CD4-positive, alpha-beta T cell treated with Interleukin-15 for 1 hour (primary cell): ENCODE measurements around the gene CTSW.
A peak's percentile ranks its signal among the peaks of the same experiment; 100 is the strongest.

Experiments
- DNase-seq: peaks from one replicate; pipeline ENCODE4 v3.0.0-alpha.2; 2020

Gene CTSW

DNA sequence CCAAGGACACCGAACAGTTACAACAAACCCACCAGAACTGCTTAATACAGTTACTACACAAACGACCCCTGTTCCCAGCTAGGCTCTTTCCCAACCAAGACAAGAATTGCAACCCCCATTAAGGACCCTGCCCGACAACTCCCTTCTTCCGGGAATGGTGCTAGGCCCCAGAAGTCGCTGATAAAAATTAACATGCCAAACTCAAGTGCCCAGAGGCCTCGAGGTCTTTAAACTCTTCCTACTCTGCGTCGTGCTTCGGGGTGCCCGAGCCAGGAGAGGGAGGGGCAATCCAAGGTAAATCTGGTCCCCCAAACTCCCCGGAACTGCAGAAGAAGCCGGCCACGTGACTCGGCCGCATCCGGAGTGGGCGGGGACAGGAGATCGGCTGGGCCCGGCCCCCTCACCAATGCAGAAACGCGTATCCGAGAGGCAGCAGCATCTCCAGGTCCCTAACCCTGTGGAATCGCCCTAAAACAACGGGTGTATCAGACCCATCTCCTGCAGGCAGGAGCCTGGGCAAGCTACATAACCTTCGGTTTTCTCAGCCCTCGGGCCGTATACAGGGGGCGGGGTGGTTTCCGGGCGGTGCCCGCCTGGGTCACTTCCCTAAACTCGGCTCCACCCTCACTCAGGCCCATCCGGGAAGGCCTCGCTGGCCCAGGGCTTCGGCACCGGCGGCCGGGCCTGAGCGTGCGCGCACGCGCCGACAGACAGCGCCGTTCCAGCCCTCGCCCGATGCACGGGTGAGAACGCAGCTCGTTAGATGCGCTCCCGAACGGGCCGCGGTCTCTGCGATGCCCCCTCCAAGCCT is 22.7 kb upstream of the CTSW start:
- DNase-seq = peak; percentile 84

DNA sequence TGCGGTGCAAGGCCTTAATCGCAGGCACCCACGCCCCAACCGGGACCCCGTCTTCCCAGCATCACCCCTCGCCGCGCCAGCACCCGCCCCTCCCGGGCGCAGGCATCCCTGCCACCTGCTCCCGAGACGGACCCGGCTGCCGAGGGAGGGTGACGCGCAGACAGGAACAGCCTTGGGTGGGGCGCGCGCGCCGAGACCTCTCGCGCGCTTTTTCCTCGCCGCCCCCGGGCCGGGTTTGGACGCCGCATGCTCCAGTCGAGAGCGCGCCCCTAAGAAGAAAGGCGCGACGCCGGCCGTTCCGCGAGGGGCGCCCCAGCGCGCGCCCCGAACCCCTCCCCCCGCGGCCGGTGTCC is 22.2 kb upstream of the CTSW start:
- peak; percentile 29 for DNase-seq

DNA sequence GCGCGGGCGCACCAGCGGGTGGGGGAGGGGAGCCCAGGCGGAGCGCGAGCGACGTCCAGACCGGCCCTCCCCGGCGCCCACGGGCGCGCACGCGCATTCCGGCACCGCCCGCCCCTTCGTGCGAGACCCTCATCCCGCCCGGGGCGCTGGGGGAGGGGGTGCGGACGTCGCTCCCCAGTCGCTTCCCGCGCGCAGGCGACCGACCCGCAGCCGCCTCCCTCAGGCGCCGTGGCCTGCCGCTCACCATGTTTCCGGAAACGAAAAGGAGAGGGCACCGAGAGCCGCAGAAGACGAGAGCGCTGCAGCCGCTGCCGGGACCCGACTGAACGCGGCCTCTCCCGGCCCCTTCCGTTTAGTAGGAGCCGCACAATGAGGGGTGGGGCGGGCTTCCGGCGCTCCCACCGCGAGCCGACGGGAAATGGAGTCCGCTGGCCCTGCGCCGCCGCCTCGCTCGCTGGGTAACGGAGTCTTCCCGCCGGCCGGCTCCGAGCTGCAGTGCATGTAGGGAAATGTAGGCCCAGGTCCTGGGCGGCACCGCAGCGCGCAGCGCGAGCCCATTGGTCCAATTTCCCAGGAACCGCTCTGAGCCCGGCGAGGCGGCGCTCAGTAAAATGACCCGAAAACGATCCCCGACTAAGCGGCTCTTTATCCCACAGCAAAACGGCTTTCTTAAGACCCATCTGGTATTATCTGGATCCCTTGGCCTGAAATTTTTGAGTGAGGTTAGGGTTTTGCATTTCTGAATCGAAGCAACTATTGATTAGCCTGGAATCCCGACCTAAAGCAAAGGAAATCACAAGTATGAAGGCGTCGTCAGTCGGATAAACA is 21.6 kb upstream of the CTSW start, which contains the start of gene CFL1:
Gene CFL1 (minus strand): TSS at position 328 of the 828 bp plus-strand sequence. CDS start 81 bp downstream, at position 247.
- peak; percentile 98 for DNase-seq

DNA sequence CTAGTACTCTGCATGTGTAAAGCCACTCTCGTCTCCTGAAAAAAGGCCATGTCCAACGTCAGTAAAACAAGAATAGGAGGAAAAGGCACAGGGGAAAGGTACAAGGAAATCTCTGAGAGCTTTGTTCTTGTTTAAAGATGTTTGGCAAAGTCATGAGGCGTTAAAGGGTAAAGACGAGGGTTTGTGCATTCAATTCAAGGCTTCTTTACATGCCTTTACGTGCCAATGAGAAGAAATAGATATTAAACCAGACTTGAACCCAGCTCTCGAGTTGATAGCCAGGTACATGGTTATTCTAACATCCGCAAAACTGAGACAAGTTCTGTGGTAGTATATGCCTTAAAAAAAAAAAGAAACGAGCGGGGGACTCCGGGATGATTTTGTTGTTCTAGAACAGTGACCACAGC is 21.0 kb upstream of the CTSW start:
- no peak for DNase-seq

DNA sequence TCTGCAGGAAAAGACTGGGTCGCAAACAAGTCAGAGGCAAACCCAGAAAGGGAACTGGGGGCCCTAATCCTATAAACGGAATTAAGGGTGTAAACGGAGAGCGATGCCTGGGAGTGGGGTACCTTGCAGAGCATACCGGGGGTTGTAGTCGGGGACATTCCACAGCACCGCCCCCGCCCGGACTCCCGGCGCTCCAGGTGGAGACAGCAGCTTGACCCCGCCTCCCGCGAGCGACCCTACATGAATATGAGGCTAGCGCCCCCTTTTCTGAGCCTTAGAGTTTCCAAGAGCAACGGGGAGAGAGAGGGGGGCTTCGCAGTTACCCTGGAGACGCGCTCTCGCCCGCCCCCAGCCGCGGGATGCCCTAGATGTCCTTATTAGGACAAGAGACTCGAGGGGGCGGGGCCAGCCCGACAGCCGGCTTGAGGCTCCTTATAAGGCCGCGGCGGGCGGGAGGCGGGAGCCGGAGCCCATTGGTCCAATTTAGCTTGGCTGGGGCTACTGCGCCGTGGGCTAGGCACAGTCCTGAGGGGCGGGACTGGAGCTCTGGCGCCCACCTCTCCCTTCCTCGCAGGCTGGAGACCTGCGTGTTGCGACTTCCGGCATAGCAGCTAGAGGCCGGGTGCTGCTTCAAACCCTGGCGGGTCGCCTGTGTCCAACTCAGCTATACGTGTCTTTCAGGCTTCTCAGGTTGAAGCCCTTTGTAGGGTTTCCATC is 20.4 kb upstream of the CTSW start:
- DNase-seq = peak; percentile 98

DNA sequence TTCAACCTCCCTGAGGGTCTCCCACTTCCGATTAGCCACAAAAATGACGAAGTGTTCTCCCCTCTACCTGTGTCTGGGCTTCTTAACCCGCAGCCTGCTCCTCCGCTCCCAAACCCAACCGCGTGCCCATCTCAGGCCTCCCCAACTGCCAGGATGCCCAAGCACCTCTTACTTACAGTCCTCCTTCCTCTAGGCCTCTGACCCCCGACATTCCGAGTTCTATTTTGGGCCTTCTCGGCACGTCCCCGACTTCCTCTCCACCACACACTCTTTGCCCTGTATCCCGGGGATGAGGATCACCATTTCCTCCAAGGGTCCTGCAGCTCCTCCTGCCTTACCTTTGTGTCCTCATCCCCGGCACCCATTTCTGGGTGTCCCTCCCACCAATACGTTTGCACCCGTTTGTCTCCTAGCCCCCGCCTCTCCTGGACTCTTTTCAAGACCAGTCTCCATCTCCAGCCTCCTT is 19.8 kb upstream of the CTSW start:
- no peak for DNase-seq

DNA sequence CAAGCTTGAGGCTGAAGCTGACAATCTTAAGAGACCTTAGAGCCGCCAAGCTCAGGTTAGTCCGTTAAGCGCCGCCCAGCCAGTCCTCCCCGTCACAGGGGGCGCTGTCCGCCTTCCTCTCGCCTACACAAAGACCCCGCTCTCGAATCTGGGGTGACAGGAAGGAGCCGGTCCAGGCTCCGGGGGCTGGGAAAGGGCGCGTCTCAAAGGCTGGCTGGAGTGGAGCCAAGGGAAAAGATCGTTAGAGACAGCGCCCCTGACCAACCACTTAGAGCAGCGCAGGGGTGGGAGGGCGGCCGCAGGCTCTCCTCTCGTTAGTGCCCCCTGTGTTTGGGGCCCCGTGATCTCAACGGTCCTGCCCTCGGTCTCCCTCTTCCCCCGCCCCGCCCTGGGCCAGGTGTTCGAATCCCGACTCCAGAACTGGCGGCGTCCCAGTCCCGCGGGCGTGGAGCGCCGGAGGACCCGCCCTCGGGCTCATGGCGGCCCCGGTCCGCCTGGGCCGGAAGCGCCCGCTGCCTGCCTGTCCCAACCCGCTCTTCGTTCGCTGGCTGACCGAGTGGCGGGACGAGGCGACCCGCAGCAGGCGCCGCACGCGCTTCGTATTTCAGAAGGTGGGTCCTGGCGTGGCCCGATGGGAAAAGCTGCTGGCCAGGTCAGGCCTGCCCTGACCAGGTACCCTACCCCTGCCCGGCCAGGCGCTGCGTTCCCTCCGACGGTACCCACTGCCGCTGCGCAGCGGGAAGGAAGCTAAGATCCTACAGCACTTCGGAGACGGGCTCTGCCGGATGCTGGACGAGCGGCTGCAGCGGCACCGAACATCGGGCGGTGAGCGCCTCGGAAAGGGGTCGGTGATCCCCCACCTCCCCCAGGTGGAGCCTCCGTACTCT is 19.1 kb upstream of the CTSW start, which contains the start of gene MUS81:
Gene MUS81 (plus strand): TSS at position 156 of the 887 bp plus-strand sequence. CDS start 321 bp downstream, at position 477.
- DNase-seq = peak; percentile 94

DNA sequence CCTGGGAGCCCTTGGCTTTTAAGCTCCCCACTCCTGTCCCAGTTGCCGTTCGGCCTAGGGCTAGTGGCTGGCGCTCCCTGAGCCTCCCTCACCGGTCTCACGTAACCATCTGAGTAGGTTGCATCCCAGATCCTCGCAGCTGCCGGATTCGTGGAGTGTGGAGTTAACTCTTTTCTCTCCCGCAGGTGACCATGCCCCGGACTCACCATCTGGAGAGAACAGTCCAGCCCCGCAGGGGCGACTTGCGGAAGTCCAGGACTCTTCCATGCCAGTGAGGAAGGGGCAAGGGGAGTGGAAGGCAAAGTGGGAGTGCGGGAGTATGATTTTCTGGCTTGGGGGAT is 18.5 kb upstream of the CTSW start:
- DNase-seq = no peak

DNA sequence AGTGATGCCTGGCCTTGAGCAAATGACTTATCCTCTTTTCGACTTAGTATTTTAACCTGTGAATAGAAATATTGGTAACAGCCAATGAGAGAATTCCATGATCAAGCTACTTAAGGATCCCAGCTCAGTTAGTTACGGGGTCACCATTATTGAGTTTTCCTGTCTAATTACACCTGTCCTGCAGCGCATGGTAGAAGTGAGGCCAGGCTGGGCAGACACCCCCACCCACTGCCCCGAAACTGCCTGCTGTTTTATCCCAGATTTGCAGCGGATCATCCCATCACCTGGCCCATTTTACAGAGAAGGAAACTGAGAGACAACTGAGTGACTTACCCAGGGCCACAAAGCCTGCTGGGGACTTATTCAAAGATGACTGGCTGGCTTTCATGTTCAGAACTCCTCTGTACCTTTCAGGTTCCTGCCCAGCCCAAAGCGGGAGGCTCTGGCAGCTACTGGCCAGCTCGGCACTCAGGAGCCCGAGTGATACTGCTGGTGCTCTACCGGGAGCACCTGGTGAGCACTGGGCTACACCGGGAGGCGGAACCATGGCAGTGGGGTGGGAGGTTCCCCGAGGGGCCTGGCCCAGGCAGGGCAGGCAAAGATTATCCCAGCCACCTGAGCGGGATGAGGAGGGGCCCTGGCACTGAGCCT is 18.0 kb upstream of the CTSW start:
- no peak for DNase-seq

DNA sequence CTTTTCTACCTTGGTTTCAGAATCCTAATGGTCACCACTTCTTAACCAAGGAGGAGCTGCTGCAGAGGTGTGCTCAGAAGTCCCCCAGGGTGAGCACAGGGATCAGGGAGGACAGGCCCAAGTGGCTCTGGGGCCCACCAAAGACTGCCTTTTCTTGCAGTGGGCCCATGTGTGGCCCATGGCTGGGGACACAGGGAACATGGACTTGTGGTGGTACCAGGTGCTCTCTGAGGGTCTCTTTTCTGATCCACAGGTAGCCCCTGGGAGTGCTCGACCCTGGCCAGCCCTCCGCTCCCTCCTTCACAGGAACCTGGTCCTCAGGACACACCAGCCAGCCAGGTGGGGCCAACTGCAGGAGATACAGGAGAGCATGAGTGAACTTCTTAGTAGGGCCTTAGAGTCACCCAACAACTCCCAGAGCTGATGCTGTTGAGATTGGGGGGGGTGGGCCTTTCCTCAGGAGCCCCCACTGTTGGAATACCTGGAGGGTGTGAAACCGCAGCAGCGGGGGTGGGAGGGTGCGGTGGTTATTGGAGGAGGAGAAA is 17.4 kb upstream of the CTSW start:
- DNase-seq = no peak

DNA sequence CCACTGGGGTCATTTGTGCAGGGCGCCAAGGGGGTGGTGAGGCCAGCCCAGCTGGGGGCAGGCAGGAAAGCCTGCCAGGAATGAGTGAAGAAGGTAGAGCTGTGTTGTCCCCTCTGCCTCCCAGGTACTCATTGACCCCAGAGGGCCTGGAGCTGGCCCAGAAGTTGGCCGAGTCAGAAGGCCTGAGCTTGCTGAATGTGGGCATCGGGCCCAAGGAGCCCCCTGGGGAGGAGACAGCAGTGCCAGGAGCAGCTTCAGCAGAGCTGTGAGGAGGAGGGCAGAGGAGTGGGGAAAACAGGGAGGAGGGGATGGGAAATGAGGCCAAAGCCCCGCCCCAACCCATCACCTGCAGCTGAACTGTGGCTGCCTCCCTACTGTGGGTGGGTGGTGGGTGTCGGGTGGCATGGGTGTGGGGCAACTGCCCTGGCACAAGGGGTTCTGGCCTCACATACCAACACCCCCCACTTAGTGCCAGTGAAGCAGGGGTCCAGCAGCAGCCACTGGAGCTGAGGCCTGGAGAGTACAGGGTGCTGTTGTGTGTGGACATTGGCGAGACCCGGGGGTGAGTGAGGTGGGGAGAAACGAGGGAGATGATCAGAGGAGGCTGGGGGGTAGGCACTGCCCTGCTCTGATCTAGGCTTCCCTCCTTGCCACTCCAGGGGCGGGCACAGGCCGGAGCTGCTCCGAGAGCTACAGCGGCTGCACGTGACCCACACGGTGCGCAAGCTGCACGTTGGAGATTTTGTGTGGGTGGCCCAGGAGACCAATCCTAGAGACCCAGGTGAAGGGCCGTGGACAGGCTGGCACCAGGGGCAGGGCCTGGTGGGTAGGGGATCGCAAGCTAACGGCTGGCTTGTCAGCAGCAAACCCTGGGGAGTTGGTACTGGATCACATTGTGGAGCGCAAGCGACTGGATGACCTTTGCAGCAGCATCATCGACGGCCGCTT is 16.4 kb upstream of the CTSW start:
- DNase-seq = no peak

DNA sequence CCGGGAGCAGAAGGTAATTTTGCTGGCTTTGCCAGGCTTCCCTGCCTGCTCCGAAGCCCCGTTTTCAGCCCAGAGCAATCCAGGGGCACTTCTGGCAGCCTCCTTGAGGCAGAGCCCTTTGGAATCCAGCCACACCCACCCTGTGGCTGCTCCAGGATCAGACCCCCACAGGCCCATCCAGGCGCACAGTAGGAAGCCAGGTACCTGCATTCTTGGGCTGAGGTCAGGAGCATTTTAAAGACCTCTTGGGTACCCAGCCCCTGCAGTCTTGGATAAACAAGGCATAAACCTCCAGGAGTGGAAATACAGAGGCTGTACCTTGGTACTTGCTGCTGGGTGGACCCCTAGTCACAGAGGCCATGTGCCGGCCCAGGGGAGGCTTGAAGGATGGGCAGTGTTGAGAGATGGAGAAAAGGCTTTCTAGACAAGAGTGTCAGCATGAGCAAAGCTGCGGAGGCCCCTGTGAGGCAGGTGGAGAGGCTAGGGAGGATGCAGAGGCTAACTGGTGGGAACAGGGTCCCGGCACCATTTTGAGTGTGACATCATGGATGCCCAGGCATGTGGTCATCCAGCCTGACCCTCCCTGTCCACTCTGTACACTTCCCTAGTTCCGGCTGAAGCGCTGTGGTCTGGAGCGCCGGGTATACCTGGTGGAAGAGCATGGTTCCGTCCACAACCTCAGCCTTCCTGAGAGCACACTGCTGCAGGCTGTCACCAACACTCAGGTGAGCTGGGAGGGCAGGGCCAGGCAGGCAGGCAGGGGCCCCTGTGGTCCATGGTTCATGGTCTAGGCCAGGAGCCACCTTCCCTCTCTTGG is 15.5 kb upstream of the CTSW start:
- DNase-seq = no peak

DNA sequence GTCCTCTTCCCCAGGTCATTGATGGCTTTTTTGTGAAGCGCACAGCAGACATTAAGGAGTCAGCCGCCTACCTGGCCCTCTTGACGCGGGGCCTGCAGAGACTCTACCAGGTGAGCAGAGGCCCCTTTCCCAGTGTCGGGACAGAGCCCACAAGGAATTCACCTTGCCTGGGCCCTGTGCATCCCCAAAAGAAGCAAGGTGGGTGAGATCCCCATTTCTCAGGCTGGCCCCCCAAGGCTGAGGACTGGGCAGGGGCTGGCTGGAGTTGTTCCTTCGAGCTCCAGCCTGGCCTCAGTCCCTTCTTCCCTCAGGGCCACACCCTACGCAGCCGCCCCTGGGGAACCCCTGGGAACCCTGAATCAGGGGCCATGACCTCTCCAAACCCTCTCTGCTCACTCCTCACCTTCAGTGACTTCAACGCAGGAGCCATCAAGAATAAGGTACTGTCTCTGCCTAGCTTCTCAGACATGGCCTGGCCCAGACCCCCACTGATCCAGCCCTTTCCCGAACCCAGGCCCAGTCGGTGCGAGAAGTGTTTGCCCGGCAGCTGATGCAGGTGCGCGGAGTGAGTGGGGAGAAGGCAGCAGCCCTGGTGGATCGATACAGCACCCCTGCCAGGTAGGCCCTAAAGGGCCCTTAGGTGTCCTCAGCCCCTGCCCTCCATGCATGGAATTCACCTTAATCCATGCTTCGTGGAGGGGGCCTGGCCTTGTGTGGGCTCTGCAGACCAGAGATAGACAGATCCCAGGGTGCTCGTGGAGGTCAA is 14.7 kb upstream of the CTSW start:
- no peak for DNase-seq

DNA sequence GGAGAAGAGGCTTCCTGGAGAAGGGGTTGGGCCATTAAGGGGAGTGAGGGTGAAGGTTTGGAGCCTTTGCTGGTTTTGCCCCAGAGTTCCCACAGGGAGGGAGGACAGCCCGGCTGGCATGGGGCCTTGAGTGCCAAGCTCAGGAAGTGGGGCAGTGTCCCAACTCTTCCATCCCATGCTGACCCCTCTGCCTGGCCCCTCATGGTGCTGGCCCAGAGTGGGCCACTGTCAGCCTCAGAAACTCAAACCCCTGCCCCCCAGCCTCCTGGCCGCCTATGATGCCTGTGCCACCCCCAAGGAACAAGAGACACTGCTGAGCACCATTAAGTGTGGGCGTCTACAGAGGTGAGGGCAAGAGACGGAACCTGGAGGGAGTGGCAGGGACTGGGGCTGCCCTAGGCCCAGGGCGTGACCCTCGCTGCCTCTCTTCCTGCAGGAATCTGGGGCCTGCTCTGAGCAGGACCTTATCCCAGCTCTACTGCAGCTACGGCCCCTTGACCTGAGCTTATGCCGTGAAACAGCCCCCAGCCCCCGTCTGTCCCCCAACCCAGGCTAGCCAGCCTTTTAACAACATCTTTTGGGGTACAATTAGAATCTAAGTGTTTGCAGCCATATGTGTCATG is 14.0 kb upstream of the CTSW start:
- no peak for DNase-seq

DNA sequence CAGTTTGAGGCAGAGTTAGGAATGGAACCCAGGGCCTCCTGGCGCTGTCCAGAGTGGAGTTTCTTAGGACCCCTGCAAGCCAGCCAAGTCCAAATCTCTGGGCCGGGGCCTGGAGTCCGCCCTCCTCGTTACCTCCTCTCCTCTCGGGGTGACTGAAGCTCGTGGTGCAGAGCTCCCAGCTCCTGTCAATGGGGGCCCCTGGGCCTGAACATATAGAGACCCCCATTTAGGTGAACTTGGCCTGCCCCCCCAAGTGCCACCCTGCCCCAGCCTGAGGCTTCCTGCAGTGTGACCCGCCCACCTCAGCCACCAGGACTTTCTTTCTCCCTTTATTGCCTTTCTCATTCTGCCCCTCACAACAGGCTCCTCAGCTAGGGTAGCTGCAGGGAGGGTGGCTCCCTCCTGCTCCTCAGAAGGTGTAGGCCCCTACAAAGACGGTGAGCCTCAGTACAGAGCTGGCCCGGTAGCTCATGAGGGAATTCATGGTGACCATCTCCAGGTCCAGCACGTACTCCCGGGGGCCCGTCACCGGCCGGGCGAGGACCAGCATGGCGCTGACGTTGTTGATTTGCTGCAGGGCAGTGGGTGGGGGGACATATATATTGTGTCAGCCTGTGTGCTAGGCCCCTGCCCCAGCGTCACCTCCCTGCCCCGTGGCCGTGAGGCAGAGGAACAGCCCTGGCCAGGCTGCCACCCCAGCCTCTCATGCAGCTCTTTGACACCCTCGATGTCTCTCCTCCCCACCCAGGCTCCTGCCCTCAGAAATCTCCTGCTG is 12.9 kb upstream of the CTSW start:
- no peak for DNase-seq

DNA sequence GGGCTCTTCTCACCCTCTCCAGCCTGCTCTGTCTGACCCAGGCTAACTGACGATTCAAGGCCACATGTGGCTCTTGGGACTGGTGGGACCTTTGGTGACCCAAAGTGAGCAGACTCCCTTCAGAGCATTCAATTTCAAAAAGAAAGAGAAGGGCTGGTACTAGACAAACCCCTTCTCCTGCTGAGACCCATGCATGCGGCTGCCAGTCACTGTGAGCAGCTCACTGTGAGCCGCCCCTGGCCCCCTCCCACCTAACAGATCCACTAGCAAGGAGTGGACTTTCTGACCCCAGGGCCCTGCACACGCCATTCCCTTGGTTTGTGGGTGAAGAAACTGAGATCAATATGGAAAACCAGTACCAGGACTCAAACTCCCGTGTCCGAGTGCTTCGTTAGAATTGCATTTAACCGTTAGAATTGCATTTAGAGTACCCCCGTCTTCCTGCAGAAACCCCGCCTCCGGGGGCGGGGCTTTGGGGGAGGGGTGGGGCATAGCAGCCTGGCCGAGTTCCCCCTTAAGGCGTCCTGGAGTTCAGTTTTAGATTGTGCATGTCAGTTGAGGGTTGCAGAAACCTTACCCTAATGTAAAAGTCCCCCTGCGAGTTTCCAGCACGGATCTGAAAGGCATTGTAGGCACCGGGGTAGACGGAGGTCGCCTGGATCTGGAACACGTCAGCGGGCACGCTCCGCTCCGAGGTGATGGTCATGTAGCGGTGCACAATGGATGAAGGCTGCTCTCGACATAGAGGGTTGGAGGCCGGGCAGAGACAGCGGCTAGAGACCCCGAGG is 12.2 kb upstream of the CTSW start:
- DNase-seq = no peak
